Activated naive CD4-positive, alpha-beta T cell treated with anti-CD3 and anti-CD28 coated beads for 36 hours (primary cell): ENCODE results near the gene PCSK5. TPM values are rescaled to one million over a fixed set of nuclear protein-coding genes. Genes with fewer than 3 reads are reported as not detected.
A peak's percentile ranks its signal among the peaks of the same experiment; 100 is the strongest.

Experiments used
- CTCF ChIA-PET: fragments of 350-600 bp; sonication (Branson Sonifier 250); formaldehyde crosslinking; loops from one replicate; lab custom pipeline; 2021; ENCODE audit warnings: antibody characterized with exemption; lab: Charles Lee
- DNase-seq: peaks from one replicate; pipeline ENCODE4 v3.0.0-alpha.2; 2020
- H3K27ac Mint-ChIP-seq: one replicate; pipeline ENCODE4 v1.8.0; 2021; ENCODE audit warnings: mild to moderate bottlenecking, mixed read lengths
- H3K27me3 Mint-ChIP-seq: one replicate; pipeline ENCODE4 v1.8.0; 2021; ENCODE audit warnings: low read depth, mixed read lengths
- H3K36me3 Mint-ChIP-seq: one replicate; pipeline ENCODE4 v1.8.0; 2021; ENCODE audit warnings: low read depth, mixed read lengths
- H3K4me1 Mint-ChIP-seq: one replicate; pipeline ENCODE4 v1.8.0; 2021; ENCODE audit warnings: low read depth, mixed read lengths
- H3K4me3 Mint-ChIP-seq: one replicate; pipeline ENCODE4 v1.8.0; 2021; ENCODE audit warnings: mild to moderate bottlenecking, moderate library complexity, mixed read lengths
- H3K9me3 Mint-ChIP-seq: one replicate; pipeline ENCODE4 v1.8.0; 2021; ENCODE audit warnings: mixed read lengths
- intact Hi-C: fragments of 100-400 bp; cut with micrococcal nuclease; formaldehyde crosslinking; loops from one replicate; pipeline ENCODE4 v1.15.1; 2023
- total RNA-seq, 2 experiments: library from RNA; stranded (reverse); gene quantifications; one replicate each; pipeline ENCODE4 v1.2.3, GENCODE V29; 2021

The PCSK5 gene
- total RNA-seq, 2 experiments from 2014 or later = 5.7 to 6.0 TPM

DNA sequence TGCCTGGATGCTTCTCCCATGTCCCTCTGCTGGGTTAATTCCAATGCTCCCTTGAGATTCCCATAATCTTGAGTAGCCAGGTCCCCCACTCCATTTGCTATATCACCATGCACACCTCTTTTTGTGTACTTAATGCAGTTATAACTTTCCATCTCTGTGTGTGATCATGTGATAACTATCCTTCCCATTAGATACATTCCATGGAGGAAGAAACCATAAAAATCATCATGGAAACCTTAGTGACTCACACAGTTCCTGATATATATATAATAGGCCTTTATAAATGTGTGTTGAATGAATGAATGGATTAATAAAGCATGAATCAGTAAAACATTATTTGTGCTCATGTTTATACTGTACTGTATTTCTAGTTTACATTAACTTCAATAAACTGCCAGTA lies 104.6 kb downstream of the PCSK5 start:
- Mint-ChIP-seq H3K27ac (no peak overlapping the region), H3K36me3 (peaks cover 17% of the 10 kb centered on the region), H3K4me3 (no peak overlapping the region), H3K9me3 (no peaks in the 10 kb centered on the region), H3K4me1 (peaks cover 66% of the 10 kb centered on the region), H3K27me3 (no peaks in the 10 kb centered on the region)
- CTCF ChIA-PET = no interaction called here
- intact Hi-C loops = no loop called here
- DNase-seq = no peak

DNA sequence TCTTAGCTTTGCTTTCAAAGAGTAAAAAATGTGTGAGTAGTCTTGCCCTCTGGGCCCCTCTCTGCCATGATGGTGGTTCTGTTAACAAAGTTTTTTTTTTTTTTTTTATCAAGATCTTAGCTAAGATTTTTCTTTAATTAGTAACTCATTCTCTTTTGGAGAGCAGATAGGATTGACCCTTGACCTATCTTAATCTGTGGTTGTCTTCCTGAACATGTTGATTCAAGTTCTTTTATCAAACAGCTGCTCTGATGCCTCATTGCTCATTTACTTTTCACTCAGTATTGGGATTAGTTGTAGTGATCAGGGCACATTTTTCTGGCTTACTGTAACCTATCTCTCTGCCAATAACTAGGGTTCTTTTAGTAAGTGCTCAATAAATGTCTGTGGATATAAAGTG lies 106.3 kb downstream of the PCSK5 start:
- DNase-seq = no peak
- no peak overlapping the region for H3K27ac Mint-ChIP-seq
- H3K4me1 Mint-ChIP-seq = peaks cover 74% of the 10 kb centered on the region
- peaks cover 12% of the 10 kb centered on the region for H3K36me3 Mint-ChIP-seq
- intact Hi-C loops = no loop called here
- CTCF ChIA-PET = interaction anchor here (0.6 to 1.8 kb wide), 3 partner anchors 14 to 121 kb away, joined by 3 to 6 read pairs (median 6); no protein-coding TSS in a partner anchor
- H3K9me3 Mint-ChIP-seq = no peaks in the 10 kb centered on the region
- no peak overlapping the region for H3K4me3 Mint-ChIP-seq
- H3K27me3 Mint-ChIP-seq = no peaks in the 10 kb centered on the region

DNA sequence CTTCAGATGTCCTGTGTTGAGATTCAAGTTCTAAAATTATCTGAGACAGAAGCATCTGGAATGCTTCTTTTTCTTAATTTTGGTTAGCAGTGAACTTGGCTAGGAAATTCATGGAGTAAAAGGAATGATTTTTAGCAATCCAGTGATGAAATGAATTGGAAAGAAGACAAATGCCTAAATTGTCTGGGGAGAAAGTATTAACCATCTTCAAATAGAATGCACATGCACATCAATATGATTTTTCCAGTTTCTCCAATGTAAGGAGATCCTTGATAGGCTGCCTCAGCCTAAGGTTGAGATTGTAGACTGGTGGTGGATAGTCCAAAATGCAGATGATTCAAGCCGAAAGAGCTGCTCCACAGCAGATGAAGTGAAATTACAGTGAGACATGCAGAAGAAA lies 106.7 kb downstream of the PCSK5 start:
- peaks cover 75% of the 10 kb centered on the region for H3K4me1 Mint-ChIP-seq
- CTCF ChIA-PET = interaction anchor here (1.8 kb wide), 1 partner anchor 26 kb away, joined by 6 read pairs; no protein-coding TSS in a partner anchor
- DNase-seq = no peak
- H3K27ac Mint-ChIP-seq = no peak overlapping the region
- H3K36me3 Mint-ChIP-seq = peaks cover 12% of the 10 kb centered on the region
- intact Hi-C loops = no loop called here
- H3K9me3 Mint-ChIP-seq = no peaks in the 10 kb centered on the region
- no peak overlapping the region for H3K4me3 Mint-ChIP-seq
- no peaks in the 10 kb centered on the region for H3K27me3 Mint-ChIP-seq

DNA sequence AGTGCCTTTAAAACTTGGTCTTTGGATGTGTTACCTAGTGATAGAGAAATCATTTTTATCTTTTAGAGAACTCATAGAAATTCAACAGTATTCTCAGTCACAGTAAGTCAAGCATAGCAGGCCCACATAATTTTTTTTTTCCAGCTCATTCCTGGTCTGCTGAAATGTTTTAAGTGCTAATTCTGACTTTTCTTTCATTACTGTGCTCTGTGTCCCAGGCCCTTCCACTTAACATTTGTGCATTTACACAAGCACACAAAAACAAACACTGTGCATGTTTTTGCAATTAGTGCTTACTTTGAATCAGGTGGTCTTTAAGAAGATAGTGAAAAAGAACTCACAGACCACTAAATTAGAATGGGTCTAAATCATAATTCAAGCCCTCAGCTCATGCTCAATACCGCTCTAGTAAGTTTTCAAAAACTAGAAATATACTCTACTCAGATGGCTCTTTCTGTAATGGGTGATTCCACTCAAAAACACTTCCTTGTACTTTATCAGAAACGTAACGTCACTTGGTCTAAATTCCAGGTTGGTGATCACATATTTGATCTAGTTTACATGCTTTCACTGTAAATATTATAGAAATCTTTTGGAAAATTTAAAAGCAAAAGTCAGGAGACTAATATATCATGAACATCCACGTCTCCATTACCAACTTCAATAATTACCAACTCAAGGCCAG lies 107.8 kb downstream of the PCSK5 start:
- CTCF ChIA-PET = no interaction called here

DNA sequence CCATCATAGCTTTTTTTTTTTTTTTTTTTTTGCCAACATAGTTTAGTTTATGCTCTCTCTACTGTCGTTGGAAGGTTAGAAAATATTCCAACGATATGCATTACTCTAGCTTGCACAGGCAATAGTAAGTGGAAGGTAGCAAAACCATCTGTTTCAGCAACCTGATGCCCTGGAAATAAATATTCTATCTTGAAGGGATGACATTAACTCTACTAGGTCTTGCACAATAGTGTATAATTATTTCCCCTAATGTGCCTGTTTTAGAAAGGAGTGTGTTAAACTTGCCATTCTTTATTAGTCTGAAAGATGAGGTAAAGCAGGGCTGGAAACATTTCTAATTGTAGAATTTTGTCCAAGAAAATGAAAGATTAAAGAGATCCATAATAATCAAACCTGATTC lies 111.0 kb downstream of the PCSK5 start:
- no peak for DNase-seq
- CTCF ChIA-PET = interaction anchor here (0.7 kb wide), 1 partner anchor 849 kb away, joined by 3 read pairs; no protein-coding TSS in a partner anchor
- Mint-ChIP-seq H3K4me3 (no peak overlapping the region), H3K27me3 (no peaks in the 10 kb centered on the region), H3K27ac (no peak overlapping the region), H3K4me1 (peaks cover 71% of the 10 kb centered on the region), H3K9me3 (no peaks in the 10 kb centered on the region), H3K36me3 (no peaks in the 10 kb centered on the region)
- intact Hi-C loops = loop anchor here (10.0 kb wide), 1 partner anchor 327 kb away; no protein-coding TSS in a partner anchor

More for the DNA sequence above, 107.8 kb downstream of the PCSK5 start:
- Mint-ChIP-seq H3K27me3 (no peaks in the 10 kb centered on the region), H3K4me3 (no peak overlapping the region), H3K4me1 (peaks cover 74% of the 10 kb centered on the region), H3K36me3 (peaks cover 9% of the 10 kb centered on the region), H3K27ac (no peak overlapping the region), H3K9me3 (no peaks in the 10 kb centered on the region)
- DNase-seq = no peak
- intact Hi-C loops = no loop called here

DNA sequence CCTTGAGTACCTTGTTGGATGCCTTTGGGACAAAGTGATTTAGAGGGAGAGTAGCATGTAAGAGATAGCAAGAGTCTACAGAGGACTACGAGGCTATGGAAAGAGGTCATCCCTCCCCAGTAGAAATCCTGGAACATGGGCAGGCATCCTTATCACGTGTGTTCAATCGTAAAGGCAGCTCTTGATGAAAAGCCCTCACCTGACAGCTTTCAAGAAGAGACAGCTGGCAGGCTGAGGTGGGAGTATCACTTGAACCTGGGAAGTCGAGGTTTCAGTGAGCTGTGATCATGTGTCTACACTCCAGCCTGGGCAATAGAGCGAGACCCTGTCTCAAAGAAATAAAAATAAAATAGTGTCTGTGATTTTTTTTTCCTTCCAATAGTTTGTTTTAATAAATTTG lies 112.6 kb downstream of the PCSK5 start:
- no peak for DNase-seq
- no peak overlapping the region for H3K27ac Mint-ChIP-seq
- peaks cover 70% of the 10 kb centered on the region for H3K4me1 Mint-ChIP-seq
- no peaks in the 10 kb centered on the region for H3K27me3 Mint-ChIP-seq
- no peaks in the 10 kb centered on the region for H3K36me3 Mint-ChIP-seq
- CTCF ChIA-PET = no interaction called here
- H3K9me3 Mint-ChIP-seq = no peaks in the 10 kb centered on the region
- intact Hi-C loops = loop anchor here (10.0 kb wide), 1 partner anchor 328 kb away; no protein-coding TSS in a partner anchor
- H3K4me3 Mint-ChIP-seq = no peak overlapping the region

DNA sequence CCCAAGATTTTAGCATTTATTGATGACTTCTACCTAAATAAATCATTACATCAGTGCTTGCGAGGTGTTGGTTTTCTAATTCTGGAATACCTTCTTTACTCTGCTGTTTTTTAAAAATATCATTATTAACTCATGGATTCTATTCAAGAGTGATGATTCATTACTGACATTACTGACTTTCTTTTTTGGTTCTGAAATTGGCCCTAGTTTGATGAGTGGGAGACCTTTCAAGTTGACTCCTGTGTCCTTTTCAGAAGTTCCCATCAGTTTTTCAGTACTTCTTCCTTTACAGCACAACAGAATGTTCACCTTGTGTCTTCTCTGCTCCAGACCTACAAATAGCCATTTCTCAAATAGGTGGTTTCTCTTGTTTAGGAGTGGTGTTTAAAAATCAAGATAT lies 114.1 kb downstream of the PCSK5 start:
- intact Hi-C loops = loop anchor here (1.0 to 10.0 kb wide), 3 partner anchors 12 to 330 kb away; partner anchors contain the start of gene PCSK5
- no peaks in the 10 kb centered on the region for H3K27me3 Mint-ChIP-seq

DNA sequence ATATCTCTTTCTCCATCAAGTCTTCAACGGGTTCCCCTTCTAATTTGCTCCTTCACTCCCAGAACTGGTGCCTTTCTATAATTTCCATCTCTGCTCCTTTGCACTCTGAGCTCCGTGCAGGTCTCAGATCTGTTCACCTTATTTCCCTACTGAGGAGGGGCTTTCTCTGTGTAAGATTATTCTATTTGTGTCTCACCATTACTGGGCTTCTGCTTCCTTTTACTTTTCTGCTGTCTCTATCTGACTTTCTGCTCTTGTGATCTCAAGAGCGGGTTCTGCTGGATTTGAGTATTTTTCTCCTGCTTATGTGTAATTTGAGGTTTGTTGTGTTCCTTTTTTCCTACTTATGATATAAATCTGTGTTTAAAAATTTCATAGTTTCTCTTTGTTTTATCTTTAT lies 117.5 kb downstream of the PCSK5 start:
- H3K27me3 Mint-ChIP-seq = no peaks in the 10 kb centered on the region
- peak overlapping the region; percentile 73 for H3K27ac Mint-ChIP-seq
- no peaks in the 10 kb centered on the region for H3K9me3 Mint-ChIP-seq
- peaks cover 63% of the 10 kb centered on the region for H3K4me1 Mint-ChIP-seq
- H3K4me3 Mint-ChIP-seq = peak overlapping the region; percentile 70
- no peak for DNase-seq
- no peaks in the 10 kb centered on the region for H3K36me3 Mint-ChIP-seq
- intact Hi-C loops = loop anchor here (1.0 to 10.0 kb wide), 5 partner anchors 10 to 856 kb away; partner anchors contain the start of gene PCSK5
- CTCF ChIA-PET = interaction anchor here (1.1 kb wide), 1 partner anchor 14 kb away, joined by 3 read pairs; no protein-coding TSS in a partner anchor

More for the DNA sequence above, 114.1 kb downstream of the PCSK5 start:
- no peak for DNase-seq
- CTCF ChIA-PET = no interaction called here
- no peak overlapping the region for H3K4me3 Mint-ChIP-seq
- no peaks in the 10 kb centered on the region for H3K36me3 Mint-ChIP-seq
- no peaks in the 10 kb centered on the region for H3K9me3 Mint-ChIP-seq
- peak overlapping the region; percentile 20 for H3K27ac Mint-ChIP-seq
- H3K4me1 Mint-ChIP-seq = peaks cover 77% of the 10 kb centered on the region

DNA sequence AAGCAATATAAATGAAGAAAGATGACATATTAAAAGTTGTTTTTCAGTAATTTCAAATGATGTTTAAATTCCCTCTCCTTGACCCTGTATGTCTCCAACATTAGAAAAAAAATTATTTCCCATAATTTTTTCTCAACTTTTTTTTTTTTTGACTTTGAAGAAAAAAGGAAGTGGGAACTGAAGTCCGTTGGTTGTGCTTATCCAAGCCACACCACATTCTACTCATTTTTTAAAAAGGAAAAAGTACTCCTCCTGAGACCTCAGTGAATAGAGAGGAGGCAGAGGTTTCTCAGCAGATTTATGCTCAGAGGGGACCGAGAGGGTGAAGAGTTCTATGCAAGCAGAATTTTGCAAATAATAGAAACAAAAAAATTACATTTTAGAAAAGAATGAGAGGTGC lies 123.3 kb downstream of the PCSK5 start:
- DNase-seq = no peak
- CTCF ChIA-PET = interaction anchor here (0.7 to 0.8 kb wide), 3 partner anchors 21 to 124 kb away, joined by 3 to 4 read pairs (median 4); no protein-coding TSS in a partner anchor
- H3K27me3 Mint-ChIP-seq = no peaks in the 10 kb centered on the region
- intact Hi-C loops = no loop called here
- no peaks in the 10 kb centered on the region for H3K36me3 Mint-ChIP-seq
- peaks cover 52% of the 10 kb centered on the region for H3K4me1 Mint-ChIP-seq
- H3K9me3 Mint-ChIP-seq = no peaks in the 10 kb centered on the region
- no peak overlapping the region for H3K4me3 Mint-ChIP-seq
- no peak overlapping the region for H3K27ac Mint-ChIP-seq

DNA sequence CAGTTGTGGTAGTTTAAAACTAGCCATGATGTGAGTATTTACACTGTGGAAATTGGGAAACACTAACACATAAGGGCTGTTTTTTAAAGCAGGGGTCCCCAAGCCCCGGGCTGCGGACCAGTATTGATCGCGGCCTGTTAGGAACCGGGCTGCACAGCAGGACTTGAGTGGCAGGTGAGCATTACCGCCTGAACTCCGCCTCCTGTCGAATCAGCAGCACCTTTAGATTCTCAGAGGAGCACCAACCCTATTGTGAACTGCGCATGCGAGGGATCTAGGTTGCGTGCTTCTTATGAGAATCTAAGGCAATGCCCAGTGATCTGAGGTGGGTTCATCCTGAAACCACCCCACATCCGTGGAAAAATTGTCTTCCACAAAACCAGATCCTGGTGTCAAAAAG lies 127.8 kb downstream of the PCSK5 start:
- peak overlapping the region; percentile 44 for H3K27ac Mint-ChIP-seq
- H3K27me3 Mint-ChIP-seq = no peaks in the 10 kb centered on the region
- peak; percentile 27 for DNase-seq
- intact Hi-C loops = loop anchor here (1.0 kb wide), 1 partner anchor 10 kb away; no protein-coding TSS in a partner anchor
- no peak overlapping the region for H3K4me3 Mint-ChIP-seq
- H3K36me3 Mint-ChIP-seq = no peaks in the 10 kb centered on the region
- H3K9me3 Mint-ChIP-seq = no peaks in the 10 kb centered on the region
- H3K4me1 Mint-ChIP-seq = peaks cover 76% of the 10 kb centered on the region
- CTCF ChIA-PET = no interaction called here

DNA sequence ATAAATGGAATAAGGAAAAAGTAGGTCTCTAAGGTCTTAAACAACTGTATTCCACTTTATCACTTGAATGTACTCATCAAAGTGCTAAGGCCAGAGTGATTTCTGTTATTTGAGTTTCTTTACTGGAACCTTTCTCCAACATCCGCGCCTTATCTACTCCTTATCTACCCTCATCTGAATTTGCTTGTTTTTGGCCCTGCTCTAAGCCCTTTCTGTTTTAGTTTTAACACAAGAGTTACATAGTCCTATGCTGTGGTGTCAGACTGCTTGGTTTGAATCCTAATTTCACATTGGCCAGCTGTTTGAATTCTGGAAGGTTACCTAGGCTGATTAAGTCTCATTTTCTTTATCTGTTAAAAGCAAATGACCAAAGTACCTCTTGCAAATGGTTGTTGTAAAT lies 128.3 kb downstream of the PCSK5 start:
- H3K4me1 Mint-ChIP-seq = peaks cover 78% of the 10 kb centered on the region
- CTCF ChIA-PET = interaction anchor here (0.7 kb wide), 1 partner anchor 1135 kb away, joined by 3 read pairs; no protein-coding TSS in a partner anchor
- no peaks in the 10 kb centered on the region for H3K36me3 Mint-ChIP-seq
- DNase-seq = no peak
- peak overlapping the region; percentile 16 for H3K4me3 Mint-ChIP-seq
- intact Hi-C loops = loop anchor here (1.0 kb wide), 1 partner anchor 10 kb away; no protein-coding TSS in a partner anchor
- no peaks in the 10 kb centered on the region for H3K9me3 Mint-ChIP-seq
- H3K27ac Mint-ChIP-seq = peak overlapping the region; percentile 44
- H3K27me3 Mint-ChIP-seq = no peaks in the 10 kb centered on the region

DNA sequence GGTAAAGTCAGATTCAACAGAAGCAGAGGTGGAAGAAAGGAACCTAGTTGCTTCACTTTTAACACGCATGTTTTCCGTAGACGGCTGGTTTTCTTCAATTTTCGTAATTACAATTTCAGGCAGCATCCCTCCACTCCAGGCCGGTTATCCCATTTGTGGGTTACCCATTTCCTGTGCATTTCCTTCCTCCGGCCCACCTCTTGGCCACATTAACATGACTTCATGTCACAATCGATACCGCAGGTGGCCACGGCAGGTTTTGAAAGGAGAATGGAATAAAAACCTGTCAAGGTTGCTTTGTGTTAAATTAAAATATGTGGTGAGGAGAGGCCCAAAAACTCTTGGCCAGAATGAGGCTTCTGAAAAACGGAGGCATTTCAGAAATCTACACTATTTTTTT lies 130.2 kb downstream of the PCSK5 start:
- Mint-ChIP-seq H3K27ac (no peak overlapping the region), H3K36me3 (no peaks in the 10 kb centered on the region)
- peak; percentile 21 for DNase-seq

More for the DNA sequence above, 130.2 kb downstream of the PCSK5 start:
- intact Hi-C loops = loop anchor here (5.0 to 10.0 kb wide), 5 partner anchors 372 to 996 kb away; partner anchors contain the start of genes CARNMT1, NMRK1, OSTF1 and RFK
- peaks cover 91% of the 10 kb centered on the region for H3K4me1 Mint-ChIP-seq
- peak overlapping the region; percentile 57 for H3K4me3 Mint-ChIP-seq
- CTCF ChIA-PET = no interaction called here
- no peaks in the 10 kb centered on the region for H3K27me3 Mint-ChIP-seq
- H3K9me3 Mint-ChIP-seq = no peaks in the 10 kb centered on the region
